HG03280 (cell line): ENCODE measurements around the gene IL6R.
"Not testable (repeated sequence)": the region's sequence is repeated elsewhere in the genome, so short reads cannot be mapped to it uniquely, and the experiment has no call there.

Experiments
- ATAC-seq: cut with Tn5 transposase; IDR thresholded peaks from one replicate; pipeline ENCODE4 v1.9.1; 2021; ENCODE audit warnings: mild to moderate bottlenecking, moderate library complexity; ENCODE audit not compliant: unreplicated experiment

The IL6R gene

DNA sequence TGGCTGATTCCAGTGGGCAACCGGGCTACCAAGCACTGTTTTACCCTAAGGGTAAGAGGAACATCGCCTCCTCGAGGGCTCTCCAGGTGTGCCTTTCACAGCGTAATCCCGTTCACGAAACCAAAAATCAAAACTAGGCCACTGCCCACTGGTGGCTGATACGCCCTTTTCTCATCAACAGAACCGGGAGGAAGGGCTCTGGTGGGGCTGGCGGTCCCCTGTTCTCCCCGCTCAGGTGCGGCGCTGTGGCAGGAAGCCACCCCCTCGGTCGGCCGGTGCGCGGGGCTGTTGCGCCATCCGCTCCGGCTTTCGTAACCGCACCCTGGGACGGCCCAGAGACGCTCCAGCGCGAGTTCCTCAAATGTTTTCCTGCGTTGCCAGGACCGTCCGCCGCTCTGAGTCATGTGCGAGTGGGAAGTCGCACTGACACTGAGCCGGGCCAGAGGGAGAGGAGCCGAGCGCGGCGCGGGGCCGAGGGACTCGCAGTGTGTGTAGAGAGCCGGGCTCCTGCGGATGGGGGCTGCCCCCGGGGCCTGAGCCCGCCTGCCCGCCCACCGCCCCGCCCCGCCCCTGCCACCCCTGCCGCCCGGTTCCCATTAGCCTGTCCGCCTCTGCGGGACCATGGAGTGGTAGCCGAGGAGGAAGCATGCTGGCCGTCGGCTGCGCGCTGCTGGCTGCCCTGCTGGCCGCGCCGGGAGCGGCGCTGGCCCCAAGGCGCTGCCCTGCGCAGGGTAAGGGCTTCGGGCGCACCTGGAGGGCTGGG lies at the start of gene IL6R:
TSS of gene IL6R (plus strand) at position 360 of the 763 bp plus-strand sequence. CDS start at position 647, 287 bp downstream.
- ATAC-seq: peak; percentile 49

DNA sequence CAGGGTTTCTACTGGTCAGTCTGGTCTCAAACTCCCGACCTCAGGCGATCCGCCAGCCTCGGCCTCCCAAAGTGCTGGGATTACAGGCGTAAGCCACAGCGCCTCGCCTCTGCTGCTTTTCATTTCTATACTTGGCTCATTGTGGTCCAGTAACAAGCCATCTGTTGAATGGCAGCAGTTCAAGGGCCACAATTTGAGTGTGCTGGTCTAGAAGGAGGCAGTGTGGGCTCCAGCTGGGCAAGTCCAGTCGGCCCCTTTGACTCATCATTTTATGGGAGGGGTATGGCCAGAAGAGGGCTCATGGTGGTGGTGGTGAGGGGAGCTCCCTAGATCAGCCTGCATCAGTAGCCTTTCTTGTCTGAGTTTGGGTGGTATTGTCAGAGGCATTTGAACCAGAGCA lies 46.6 kb upstream of the IL6R start:
- ATAC-seq: no peak

DNA sequence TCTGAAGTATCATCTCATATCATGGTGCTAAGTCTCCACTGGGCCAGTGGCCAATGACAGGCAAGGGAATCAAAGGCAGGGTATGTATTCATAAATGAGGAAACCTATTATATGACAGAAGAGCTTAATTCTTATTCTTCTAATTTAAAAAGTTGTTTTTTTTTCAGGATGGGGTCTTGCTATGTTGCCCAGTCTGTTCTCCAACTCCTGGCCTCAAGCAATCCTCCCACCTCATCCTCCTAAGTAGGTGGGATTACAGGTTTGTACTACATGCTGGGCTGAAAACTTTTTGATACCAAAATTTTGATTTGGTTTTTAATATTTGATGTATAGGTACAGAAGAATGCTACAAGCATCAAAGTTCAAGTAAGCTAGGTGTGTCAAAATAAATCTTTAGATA lies 44.9 kb upstream of the IL6R start:
- no peak for ATAC-seq

DNA sequence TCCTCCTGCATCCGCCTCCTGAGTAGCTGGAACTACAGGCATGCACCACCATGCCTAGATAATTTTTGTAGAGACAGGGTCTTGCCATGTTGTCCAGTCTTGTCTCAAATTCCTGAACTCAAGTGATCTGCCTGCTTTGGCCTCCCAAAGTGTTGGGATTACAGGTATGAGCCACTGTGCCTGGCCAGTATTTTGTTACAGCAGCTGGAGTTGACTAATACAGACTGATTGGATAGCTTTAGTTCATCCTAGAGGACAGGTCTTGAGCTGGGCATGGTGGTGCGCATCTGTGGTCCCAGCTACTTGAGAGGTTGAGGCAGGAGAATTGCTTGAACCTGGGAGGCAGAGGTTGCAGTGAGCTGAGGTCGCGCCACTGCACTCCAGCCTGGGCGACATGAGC lies 44.3 kb upstream of the IL6R start:
- not testable (repeated sequence) for ATAC-seq

DNA sequence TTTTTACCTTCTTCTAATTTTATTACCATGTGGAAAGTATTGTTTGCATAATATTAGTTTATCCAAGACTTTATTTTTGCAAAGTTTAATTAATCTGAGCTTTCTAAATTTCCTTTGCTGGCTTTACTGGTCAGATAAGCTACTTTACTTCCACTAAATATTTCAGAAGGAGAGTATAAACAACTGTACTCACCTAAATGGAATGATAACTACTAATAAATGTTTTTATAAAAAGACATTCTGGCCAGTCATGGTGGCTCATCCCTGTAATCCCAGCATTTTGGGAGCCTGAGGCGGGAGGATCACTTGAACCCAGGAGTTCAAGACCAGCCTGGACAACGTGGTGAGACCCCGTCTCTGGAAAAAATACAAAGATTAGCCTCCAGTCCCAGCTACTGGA lies 43.8 kb upstream of the IL6R start:
- no peak for ATAC-seq

DNA sequence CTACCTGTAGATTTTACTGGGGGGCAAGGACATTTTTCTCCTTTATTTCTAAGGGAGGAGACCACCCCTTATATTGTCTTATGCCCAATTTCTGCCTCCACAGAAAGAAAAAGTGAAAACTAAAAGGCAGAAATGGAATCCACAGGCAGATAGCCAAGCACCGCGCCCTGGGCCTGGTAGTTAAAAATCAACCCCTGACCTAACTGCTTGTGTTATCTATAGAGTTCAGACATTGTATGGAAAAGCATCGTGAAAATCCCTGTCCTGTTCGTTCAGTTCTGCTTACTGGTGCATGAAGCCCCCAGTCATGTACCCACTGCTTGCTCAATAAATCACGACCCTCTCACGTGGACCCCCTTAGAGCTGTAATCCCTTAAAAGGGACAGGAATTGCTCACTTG lies 33.7 kb upstream of the IL6R start:
- ATAC-seq: no peak

DNA sequence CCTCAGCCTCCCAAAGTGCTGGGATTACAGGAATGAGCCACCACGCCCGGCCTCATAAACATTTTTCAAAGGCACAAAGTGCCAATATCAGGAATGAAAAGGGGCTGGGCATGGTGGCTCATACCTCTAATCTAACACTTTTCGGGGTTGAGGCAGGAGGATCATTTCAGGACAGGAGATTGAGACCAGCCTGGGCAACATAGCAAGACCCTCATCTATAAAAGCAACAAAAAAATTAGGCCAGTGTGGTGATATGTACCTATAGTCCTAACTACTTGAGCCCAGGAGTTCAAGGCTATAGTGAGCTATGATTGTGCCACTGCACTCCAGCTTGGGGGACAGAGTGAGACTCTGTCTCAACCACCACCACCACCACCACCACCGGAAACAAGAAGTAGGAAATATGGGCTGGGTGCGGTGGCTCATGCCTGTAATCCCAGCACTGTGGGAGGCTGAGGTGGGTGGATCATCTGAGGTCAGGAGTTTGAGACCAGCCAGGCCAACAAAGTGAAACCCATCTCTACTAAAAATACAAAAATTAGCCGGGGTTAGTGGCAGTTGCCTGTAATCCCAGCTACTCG lies 31.3 kb upstream of the IL6R start:
- ATAC-seq: not testable (repeated sequence)

DNA sequence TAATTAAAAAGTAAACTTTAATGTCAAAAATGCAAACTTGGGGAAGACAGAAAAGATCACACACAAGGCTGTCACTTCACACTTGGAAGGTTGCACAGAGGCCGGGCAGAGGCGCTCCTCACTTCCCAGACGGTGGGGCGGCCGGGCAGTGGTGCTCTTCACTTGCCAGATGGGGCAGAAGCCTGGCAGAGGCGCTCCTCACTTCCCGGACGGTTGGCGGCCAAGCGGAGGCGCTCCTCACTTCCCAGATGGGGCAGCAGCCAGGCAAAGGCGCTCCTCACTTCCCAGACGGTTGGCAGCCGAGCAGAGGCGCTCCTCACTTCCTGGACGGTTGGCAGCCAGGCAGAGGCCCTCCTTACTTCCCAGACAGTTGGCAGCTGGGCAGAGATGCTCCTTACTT lies 25.8 kb upstream of the IL6R start:
- no peak for ATAC-seq

DNA sequence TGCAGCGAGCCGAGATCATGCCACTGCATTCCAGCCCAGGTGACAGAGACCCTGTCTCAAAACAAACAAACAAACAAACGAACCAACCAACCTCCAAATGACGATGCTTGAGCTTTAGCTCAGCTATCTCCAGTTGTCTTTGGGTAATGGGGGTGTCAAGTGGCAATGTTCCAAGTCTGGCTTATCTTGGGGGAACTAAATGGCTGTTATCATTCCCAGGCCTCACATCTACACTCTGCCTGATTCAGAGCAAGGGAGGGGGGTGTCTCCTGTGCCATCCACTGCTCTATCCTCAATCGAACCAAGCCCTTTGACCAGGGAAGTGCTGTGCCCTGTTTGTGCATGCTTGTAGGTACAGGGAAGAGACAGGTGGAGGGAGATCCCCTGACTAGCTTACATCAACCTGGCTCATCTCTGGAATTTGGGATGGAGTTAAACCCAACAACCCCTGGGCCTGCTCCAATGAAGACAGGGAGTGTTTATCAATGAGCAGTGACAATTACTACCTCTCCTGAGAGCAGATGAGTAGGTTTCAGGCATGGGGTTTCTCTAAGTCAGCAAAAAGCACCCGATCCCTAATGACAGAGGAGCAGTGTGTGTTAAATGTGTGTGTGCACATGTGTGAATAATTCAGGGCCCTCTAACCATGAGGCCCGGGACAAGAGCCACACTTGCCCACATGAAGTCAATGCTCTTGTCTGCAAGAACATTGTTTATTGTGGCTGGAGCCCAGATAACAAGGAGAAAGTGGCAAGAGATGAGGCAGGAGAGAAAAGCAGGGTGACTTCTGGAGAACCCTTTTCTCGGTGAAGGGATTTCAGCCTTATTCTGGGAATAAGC lies 20.3 kb upstream of the IL6R start:
- ATAC-seq: no peak

DNA sequence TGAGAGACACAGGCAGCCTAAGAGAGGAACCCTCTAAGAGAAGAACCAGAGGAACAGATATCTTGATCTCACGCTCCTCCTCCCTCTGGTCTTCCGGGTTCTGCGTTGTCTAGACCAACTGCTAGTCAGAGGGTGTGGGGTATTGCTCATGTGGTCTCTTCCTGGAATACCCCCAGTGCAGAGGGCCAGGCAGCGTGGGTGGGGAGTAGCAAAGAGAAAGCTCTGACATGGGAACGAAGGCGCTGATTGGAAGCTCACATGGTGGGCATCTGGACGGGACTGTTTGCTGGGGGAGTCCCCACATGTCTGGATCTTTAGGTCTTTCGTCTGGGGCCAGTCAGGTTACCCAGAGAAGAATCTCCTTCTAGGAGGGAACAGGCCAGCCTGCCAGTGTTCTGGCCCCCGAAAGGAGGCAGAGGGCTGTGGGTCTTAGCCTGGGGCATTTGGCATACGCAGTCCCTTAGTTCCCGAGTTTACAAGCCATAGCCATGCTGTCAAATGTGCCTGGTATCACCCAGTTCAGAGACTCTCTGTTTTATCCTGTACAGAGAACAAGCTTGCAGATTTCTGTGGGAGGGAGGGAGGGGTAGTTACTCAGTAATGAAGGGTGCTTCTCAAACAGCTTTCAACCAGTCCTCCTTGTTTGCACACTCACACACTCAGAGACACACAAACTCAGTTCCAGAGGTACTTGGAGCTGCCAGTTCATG lies 18.3 kb upstream of the IL6R start:
- ATAC-seq: peak; percentile 83

DNA sequence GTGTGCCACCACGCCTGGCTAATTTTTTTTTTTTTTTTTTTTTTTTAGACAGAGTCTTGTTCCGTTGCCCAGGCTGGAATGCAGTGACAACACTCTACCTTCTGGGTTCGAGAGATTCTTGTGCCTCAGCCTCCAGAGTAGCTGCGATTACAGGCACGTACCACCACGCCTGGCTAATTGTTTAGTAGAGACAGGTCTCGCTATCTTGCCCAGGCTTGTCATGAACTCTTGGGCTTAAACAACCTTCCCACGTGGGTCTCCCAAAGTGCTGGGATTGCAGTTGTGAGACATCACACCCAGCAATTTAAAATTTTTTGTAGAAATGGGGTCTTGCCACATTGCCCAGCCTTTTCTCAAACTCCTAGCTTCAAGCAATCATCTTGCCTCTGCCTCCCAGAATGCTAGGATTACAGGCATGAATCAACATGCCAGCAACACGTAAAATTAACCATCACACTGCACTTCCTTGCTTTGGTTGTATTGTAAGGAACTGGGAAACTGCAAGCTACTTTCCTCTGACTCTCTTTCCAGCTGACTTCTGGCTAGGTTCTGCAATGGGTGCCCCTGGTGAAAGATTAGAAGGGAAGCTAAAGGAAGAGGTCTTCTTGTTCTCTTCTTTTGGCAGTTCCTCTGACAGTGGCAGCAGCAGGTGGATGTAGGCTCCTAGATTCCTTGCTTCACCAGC lies 13.9 kb upstream of the IL6R start:
- no peak for ATAC-seq

DNA sequence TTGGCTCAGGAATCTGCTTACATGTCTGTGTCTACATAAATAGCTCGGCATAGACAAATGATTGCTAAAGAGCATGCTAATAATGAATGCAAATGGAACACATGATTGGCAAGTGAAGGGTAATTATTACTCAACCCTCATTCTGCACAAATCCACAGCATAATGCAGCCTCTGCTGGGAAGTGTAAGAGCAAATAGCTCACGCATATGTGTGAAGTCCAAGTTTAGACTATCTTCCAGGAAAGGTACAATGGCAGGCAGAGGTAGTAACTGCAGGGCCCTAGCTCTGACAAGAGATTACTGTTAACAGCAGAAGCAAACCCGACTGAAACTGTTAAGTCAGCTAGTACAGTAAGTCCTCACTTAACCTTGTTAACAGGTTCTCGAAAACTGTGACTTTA lies 7.0 kb upstream of the IL6R start:
- no peak for ATAC-seq

DNA sequence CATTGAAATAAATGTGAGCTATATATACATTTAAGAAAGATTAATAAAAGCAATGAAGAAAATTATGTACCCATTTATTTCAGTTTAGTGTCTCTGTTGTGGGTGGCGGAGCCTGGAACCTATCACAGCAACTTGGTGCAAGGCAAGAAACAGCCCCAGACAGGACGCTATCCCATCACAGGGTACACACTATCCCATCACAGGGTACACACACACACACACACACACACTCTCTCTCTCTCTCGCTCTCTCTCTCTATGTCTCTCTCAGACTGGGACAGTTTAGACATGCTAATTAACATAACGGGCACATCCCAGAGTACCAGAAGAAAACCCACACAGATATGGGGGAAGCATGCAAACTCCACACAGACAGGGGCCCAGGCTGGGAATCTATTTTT lies 6.5 kb upstream of the IL6R start:
- no peak for ATAC-seq

DNA sequence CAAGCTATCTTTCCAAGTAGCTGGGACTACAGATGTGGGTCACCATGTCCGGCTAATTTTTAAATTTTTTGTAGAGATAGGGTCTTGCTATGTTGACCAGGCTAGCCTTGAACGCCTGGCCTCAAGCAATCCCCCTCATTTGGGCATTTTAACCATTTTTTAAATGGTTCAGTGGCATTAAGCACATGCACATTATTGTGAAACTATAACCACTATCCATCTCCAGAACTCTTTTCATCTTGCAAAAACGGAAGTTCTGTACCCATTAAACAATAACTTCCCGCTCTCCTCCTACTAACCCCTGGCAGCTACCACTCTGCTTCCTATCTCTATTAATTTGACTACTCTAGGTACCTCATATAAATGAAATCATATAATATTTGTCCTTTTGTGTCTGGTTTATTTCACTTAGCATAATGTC lies 4.8 kb upstream of the IL6R start:
- ATAC-seq: no peak

DNA sequence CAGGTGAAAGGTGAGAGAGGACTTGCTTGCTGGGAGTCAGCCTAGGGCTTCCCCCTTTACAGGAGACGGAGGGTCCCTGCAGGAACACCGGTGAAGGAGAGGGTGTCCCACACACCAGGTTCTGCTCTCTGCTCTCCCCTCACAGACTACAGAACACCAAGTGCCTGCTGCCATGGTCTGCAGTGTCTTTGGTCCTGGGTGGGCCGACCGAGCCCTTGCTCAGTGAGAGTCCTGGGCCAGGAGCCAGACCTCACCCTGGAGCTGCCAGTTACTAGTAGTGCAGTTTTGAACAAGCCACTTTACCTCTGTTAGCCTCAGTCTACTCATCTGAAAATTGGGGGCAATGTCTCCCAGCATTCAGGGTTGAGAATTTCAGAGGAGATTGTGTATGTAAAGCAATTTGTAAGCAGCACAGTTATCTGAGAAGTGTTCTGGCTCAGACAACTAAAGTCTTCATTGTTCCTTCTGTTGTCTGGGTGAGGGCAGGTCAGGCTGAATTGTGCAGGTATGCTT lies 2.7 kb upstream of the IL6R start:
- ATAC-seq: no peak

DNA sequence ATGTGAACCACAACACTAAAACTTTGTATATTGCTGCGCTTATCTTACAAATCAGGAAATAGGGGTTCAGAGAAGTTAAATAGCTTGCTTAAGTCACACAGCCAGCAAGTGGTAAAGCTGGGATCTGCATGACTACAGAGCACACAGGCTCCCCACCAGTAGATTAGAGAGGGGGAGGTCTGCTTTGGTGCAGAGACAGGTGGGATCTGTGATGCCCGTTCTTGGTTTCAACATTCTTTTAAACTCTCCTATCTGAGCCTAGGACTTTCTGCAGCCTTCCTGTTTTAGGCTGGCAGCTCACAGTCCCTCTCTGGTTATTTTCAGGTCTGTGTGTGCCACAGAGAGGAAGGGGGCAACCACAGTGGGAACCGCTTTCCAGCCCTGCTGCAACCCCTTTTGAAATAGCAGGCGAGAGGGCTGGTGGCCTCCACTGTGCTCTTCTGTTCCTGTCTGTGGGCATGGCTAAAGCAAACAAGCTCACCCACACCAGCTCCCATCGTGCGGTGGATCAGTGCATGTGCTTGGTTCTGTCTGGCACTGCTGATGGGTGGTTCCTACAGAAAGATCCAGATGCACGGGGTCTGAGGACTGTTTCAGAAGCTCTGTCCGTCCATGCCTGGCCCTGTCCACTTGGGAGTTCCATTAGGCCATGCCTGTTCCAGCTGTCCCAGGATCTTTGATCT lies 1.7 kb upstream of the IL6R start:
- ATAC-seq: no peak

DNA sequence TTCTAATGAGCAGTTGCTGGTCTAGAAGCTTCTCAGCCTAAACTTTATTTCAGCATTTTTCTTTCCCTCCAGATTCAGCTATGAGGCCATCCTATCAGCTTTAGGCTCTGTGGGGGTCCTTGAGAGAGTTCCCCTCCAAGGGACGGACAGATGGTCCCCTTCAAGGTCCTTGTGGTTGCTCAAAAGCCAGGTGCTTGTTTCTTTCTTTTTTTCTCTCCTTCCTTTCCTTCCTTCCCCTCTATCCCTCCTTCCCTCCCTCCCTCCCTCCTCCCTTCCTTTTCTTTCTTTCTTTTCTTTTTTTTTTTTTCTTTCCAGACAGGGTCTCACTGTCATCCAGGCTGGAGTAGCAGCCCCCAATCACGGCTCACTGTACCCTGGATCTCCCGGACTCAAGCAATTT lies 1.2 kb upstream of the IL6R start:
- ATAC-seq: no peak

DNA sequence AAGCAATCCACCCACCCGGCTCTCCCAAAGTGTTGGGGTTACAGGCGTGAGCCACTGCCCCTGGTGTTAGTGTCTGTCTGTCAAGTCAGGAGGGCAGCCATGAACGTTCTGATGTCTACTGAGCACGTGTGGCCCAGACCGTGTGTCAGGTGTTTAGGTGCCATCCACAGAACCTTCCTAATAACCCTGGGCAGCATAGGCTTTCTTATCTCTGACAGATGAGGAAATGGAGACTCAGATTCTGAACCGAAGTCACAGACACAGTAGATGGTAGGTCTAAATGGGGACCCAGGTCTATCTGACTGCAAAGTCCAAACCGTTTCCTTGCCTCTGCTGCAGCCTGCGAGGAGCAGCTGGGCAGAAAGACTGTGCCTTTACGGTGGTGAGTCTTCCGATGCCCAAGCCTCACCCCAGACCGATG lies 622 bp upstream of the IL6R start:
- peak; percentile 14 for ATAC-seq

DNA sequence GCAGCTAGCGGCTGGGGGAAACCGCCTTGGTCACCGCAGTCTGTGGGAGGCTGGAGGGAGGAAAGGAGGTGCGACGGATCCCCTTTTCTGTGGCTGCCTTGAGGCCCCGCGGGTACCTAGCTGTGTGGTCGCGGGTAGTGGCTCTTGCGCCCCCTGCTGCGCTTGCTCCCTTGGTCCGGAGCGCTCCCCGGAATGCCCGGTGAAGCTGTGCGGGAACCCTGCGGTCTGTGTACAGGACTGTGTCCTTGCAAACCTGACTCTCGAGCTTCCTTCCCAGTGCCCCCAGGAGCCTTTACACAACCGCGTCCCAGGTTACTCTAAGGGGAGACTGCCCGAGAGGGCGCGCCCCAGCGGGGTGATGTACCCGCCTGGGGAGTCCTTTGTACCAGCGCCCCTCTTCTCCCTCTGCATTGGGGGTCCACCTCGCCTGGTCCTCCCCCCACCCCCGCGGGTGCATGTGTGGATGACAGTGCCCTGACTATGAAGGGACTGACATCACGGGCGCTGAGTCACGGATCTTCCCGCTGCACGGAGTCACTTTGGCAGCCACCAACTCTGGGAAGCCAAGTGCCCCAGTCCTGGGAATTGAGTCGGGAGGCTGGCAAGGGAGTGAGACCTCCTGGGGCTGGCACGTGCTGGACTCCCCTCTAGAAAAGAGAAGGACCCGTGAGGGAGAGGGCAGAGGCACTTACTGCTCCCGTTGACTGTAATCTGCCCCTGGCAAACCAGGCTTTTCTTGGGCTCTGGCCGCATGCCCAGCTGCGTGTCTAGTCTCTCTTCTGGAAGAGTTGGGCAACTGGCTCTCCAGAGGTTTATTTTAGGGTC lies 816 bp downstream of the IL6R start:
- ATAC-seq: peak; percentile 16
